ENCODE data around the gene IL18BP.

IL18BP gene

DNA sequence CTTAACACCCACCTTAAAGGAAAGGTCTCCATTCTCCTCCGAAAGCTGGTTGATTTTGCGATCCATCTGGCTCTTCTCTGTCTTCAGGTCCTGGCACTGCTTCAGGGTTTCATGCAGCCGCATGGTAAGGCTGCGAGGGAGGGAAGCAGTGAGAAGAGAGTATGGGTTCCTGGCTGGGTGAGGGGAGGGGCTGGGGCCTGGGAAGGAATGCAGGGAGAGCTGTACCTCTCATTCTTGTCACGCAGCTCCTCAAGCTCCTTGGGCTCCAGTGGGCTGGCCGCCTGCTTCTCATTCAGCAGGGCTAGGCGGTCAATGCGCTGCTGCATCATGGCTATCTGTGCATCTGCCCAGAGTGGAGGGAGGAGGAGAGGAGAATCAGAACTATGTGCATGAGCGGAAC lies 19.5 kb downstream of the IL18BP start:
- no peak for TF ChIP-seq CTCF (conservative IDR thresholded peaks at IDR 0.05; ENCODE audit: low read depth, low read length)
- DNase-seq (ENCODE audit: low read depth) = no peak
- no peak overlapping the region for H3K4me3 ChIP-seq (ENCODE audit: low read length)

- no peak for DNase-seq (ENCODE audit: low read depth)
- no peak overlapping the region for H3K4me3 ChIP-seq (ENCODE audit: low read length)
Measured at GRCh38 chr11:72023335-72023734, 24.6 kb downstream of the IL18BP start.

GRCh38 chr11:72024069-72024754 lies 25.5 kb downstream of the IL18BP start:
- H3K4me3 ChIP-seq (ENCODE audit: low read length) = no peak overlapping the region
- DNase-seq (ENCODE audit: low read depth) = no peak
- TF ChIP-seq CTCF (conservative IDR thresholded peaks at IDR 0.05; ENCODE audit: low read depth, low read length) = no peak

More at GRCh38 chr11:72023335-72023734, 24.6 kb downstream of the IL18BP start:
- TF ChIP-seq CTCF (conservative IDR thresholded peaks at IDR 0.05; ENCODE audit: low read depth, low read length) = no peak

DNA sequence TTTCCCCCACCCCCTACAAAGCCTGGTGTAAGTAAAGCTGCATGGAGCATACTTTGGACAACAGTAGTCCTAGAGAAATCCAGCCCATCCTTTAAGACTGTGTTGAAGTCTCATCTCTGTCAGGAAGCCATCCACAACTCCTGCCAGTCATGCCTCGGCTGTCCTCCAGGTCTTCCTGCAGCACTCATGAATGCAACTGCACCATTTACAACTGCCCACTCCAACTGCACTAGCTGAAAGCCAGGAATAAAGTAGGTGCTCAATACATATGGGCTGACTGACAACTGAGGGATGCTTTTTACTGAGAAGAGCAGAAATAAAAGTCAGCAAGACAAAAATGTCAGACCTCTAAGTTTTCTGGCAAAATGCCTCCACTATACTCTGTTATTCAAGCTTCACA lies 27.4 kb downstream of the IL18BP start:
- no peak for DNase-seq (ENCODE audit: low read depth)
- TF ChIP-seq CTCF (conservative IDR thresholded peaks at IDR 0.05; ENCODE audit: low read depth, low read length) = no peak
- H3K4me3 ChIP-seq (ENCODE audit: low read length) = no peak overlapping the region

GRCh38 chr11:72030472-72031045 lies 31.9 kb downstream of the IL18BP start:
- TF ChIP-seq CTCF (conservative IDR thresholded peaks at IDR 0.05; ENCODE audit: low read depth, low read length) = no peak
- no peak overlapping the region for H3K4me3 ChIP-seq (ENCODE audit: low read length)
- no peak for DNase-seq (ENCODE audit: low read depth)

DNA sequence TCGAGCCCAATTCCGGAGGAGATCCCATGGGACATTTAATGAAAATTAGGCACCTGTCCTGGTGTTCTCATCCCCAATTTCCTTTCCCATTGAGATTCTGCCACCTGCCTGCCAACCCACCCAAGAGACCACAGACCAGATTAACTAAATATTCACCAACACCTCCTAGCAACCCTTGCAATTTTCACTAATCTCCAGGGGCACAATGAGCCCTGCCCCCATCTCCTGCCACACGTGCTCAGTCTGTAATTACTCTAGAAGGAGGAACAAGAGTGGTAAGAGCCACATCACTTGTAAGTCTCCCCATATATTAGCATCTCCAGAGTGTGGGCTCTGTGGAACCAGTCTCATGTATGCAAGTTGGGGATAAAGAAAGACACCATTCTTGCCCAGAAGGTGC lies 38.0 kb downstream of the IL18BP start:
- H3K4me3 ChIP-seq (ENCODE audit: low read length) = no peak overlapping the region
- TF ChIP-seq CTCF (conservative IDR thresholded peaks at IDR 0.05; ENCODE audit: low read depth, low read length) = no peak
- no peak for DNase-seq (ENCODE audit: low read depth)

Data from retinal pigment epithelial cell (primary cell).